IPS-18c (cell line): ENCODE data around the gene TMEM233.
A peak's percentile ranks its signal among the peaks of the same experiment; 100 is the strongest.

ENCODE experiments used
- H3K4me3 ChIP-seq: 2 replicates; pipeline ENCODE4 v1.7.0; 2013; ENCODE audit warnings: low read depth, mild to moderate bottlenecking, low read length, moderate library complexity; ENCODE audit not compliant: insufficient read depth
- H3K9me3 ChIP-seq: one replicate; pipeline ENCODE4 v1.6.1; 2013; ENCODE audit warnings: mild to moderate bottlenecking, low read length, moderate library complexity; ENCODE audit not compliant: control insufficient read depth, insufficient read depth

Gene TMEM233

DNA sequence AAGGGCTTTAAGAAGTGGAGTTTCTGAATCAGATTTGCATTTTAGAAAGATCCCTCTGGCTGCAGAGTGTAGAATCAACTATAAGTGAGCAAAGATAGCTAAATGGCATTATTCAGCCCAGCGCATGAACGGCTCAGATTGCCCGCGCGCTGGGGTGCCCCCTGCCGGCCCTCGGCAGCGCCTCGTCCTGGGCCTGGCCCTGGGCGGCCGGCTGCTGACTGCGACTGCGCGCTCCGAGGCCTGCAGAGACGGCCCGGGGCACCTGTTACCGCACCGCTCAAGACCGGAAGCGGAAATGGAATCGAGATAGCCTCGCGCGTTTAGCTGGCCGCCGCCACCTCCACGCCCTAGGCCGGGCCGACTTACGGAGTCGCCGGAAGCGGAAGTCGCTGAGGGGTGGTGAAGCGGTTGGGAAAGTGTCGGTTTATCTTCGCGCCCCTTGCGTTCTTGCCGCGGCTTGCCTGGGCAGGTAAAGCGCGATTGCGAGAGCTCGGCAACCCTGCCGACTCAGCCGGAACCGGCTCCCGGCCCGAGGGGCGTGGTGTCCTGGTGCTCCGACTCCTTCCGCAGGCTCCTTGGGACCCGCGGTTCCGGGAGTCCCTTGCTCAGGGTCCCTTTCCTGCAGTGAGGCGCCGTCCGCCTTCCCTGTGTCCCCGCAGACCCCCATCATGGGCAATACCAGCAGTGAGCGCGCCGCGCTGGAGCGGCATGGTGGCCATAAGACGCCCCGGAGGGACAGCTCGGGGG is 74.2 kb downstream of the TMEM233 start, which contains the start of gene PRKAB1:
Gene PRKAB1, plus strand, starts transcription at position 557 of the 747 bp plus-strand sequence. Its CDS starts 112 bp downstream, at position 669.
- H3K9me3 ChIP-seq, result no peaks in the 10 kb centered on the region

DNA sequence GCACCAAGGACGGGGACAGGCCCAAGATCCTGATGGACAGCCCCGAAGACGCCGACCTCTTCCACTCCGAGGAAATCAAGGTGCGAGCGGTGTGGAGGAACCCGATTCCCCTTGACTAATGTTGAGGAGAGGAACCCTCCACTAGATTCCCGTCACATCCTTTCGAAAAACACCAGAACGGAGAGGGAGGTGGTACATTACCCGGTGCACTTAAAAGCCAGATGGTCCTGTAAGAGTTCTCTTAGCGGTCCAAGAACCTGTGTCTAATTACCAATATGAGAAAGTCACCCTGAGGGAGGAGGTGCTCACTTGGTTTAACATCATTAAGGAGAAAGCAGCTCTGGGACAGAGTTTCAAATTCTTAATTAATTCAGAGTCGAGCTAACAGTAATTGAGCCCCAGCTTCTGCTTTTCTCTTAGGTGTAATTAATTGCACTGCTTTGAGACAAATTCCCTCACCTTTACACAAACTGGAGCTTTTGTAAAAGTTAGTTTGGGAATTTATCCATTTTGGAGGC is 74.8 kb downstream of the TMEM233 start:
- H3K4me3 ChIP-seq, result peak overlapping the region; percentile 68
- H3K9me3 ChIP-seq, result no peaks in the 10 kb centered on the region

More for the DNA sequence above, 74.2 kb downstream of the TMEM233 start, which contains the start of gene PRKAB1:
- H3K4me3 ChIP-seq, result peak within 1 kb of the TSS; percentile 68

DNA sequence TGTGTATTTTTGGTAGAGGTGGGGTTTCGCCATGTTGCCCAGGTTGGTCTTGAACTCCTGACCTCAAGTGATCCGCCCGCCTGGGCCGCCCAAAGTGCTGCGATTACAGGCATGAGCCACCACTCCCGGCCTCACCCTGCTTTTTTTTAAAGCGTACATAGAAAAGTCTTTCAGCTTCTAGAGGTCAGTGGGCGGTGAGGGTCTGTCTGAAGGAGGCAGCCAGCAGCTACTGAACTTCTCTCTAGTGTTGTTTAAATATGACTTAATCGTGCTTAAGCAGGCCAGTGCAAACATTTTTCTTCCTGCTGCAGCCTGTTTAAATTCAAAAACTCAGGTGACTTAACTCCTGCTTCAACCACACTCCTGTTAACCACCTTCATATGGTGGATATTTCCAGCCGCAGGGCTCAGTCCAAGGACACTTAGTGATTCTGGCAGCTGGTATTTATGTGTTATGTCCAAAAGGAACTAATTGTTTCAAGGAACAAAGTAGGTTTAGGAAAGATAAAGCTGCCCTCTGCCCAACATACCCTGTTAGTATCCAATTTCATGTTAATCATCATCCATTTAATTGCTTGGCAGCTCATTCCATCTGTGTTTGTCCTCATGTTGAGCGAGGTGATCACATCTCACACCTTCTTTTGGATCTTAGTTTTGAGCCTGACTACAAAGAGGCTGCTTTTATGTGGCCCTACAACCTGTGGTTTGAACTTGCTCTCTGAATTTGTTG is 76.3 kb downstream of the TMEM233 start:
- H3K4me3 ChIP-seq, result no peak overlapping the region
- H3K9me3 ChIP-seq, result no peaks in the 10 kb centered on the region

DNA sequence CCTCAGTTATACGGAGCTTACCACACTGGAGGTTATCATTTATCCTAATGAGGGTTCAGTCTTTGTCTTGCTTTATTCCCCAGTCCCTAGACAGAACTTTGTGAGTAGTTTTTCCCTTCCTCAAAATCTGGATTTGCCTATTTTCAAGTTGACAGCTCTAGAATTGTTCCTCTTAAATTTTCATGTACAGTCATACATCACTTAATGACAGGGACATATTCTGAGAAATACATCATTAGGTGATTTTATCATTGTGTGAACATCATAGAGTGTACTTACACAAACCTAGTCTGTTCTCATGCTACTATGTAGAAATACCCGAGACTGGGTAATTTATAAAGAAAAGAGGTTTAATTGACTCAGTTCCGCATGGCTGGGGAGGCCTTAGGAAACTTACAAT is 77.5 kb downstream of the TMEM233 start:
- no peak overlapping the region for H3K4me3 ChIP-seq

DNA sequence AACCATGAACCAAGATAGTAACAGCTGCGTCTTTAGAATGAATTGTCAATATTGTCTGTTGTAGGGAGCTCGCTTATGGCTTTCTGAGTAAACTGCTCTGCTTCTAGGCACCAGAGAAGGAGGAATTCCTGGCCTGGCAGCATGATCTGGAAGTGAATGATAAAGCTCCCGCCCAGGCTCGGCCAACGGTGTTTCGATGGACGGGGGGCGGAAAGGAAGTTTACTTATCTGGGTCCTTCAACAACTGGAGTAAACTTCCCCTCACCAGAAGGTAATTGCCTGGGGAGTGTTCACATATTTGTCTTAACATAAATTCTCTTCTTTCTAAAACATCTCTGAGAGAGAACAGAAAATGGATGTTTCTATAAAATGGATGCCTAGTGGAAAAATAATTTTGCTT is 78.6 kb downstream of the TMEM233 start:
- no peaks in the 10 kb centered on the region for H3K9me3 ChIP-seq
- H3K4me3 ChIP-seq, result no peak overlapping the region

More for the DNA sequence above, 77.5 kb downstream of the TMEM233 start:
- H3K9me3 ChIP-seq, result no peaks in the 10 kb centered on the region

DNA sequence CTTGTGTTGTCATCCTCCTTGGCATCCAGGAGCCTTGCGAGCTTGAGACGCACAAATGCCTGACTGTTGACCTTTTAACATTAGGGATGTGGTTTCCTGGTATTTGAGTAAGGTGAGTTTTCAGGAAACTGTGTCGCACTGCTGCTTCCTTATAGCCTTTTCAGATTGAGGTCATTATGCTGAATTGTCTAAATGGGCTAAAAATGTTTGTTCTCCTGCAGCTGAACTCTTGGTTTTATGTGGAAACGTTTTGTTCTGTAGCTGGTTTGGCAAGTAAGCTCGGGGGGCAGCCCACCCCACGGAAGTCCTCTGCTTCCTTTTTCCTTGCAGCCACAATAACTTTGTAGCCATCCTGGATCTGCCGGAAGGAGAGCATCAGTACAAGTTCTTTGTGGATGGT is 80.1 kb downstream of the TMEM233 start:
- Histone ChIP-seq H3K9me3 (no peaks in the 10 kb centered on the region), H3K4me3 (no peak overlapping the region)

DNA sequence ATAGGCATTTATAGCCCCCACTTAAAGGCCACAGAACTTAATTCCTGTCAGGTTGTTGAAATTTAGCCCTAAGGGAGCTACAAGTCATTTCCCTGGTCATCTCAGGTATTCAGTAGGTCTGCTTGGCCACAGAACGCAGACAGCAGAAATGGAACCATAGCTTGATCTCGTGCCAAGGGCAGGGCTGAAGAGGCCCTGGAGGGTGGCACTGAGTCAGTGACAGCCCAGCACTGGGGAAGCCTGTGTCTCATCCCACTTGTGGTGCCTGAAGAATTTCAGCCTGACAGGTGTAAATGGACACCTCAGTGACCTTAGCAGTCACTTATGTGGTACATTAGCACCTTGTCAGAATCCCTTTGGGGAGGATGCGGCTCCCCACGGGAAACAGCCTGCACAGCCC is 81.0 kb downstream of the TMEM233 start:
- no peak overlapping the region for H3K4me3 ChIP-seq
- H3K9me3 ChIP-seq, result no peaks in the 10 kb centered on the region

DNA sequence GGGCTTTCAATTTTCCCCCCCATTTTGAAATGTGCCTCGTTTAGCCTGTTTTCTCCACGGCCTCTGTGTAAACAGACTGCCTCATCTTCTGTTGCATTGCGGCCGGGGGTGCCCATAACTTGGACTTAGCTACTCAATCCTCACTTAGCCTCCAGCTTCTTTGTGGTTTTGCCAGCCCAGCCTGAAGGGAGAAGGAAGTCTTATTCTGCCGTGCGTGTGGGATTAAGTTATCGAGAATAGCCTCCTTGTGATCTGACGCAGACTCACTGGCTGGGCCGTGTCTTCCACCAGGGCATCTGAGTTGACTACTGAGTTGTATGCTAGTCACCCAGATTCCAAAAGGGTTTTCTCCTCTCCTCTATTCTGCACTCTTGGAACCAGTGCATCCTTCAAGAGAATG is 82.4 kb downstream of the TMEM233 start:
- no peaks in the 10 kb centered on the region for H3K9me3 ChIP-seq
- H3K4me3 ChIP-seq, result no peak overlapping the region

DNA sequence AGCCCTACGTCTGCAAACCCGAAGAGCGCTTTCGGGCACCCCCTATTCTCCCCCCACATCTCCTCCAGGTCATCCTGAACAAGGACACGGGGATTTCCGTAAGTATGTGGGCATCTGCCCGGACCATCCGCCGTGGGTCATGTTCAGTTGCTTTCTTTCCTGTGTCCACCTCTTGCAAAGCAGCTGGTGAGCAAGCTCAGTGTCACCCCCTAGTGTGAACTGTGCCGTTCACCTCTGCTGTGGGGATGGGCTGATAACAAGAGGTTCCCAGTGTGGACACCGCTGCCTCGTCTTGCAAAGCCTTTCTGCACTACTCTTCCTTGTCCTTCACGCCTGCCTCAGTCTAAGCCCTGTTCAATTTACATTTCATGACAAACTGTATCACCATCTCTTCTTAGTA is 83.0 kb downstream of the TMEM233 start:
- Histone ChIP-seq H3K9me3 (no peaks in the 10 kb centered on the region), H3K4me3 (no peak overlapping the region)

- Histone ChIP-seq H3K4me3 (no peak overlapping the region), H3K9me3 (no peaks in the 10 kb centered on the region)
These were observed 84.9 kb downstream of the TMEM233 start for GRCh38 chr12:119678459-119678858.

- no peaks in the 10 kb centered on the region for H3K9me3 ChIP-seq
These were observed 85.5 kb downstream of the TMEM233 start for GRCh38 chr12:119679081-119679480.

GRCh38 chr12:119679490-119679889 is 85.9 kb downstream of the TMEM233 start:
- no peak overlapping the region for H3K4me3 ChIP-seq
- H3K9me3 ChIP-seq, result no peaks in the 10 kb centered on the region

More at GRCh38 chr12:119679081-119679480, 85.5 kb downstream of the TMEM233 start:
- no peak overlapping the region for H3K4me3 ChIP-seq

DNA sequence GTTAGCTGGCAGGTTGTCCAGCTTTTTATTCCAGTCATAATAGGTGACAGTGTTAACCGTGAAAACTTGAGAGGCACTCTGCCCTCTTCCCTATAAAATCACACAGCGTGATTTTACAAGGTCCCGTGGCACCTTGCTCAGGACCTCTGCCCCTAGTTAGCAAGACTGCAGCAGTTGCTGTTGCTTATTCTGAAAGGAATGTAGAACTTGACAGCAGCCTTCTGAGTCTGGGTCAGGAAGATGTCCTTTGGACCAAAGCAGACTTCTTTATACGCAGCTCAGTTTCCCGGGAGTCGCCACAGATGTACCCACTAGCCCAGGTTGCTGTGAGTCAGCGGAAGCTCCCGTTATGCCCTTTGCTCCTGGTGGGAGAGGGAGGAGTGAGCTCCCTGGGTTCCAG is 87.5 kb downstream of the TMEM233 start:
- no peak overlapping the region for H3K4me3 ChIP-seq
- H3K9me3 ChIP-seq, result no peaks in the 10 kb centered on the region

- Histone ChIP-seq H3K4me3 (no peak overlapping the region), H3K9me3 (no peaks in the 10 kb centered on the region)
These were observed 88.4 kb downstream of the TMEM233 start for GRCh38 chr12:119681728-119682638.

DNA sequence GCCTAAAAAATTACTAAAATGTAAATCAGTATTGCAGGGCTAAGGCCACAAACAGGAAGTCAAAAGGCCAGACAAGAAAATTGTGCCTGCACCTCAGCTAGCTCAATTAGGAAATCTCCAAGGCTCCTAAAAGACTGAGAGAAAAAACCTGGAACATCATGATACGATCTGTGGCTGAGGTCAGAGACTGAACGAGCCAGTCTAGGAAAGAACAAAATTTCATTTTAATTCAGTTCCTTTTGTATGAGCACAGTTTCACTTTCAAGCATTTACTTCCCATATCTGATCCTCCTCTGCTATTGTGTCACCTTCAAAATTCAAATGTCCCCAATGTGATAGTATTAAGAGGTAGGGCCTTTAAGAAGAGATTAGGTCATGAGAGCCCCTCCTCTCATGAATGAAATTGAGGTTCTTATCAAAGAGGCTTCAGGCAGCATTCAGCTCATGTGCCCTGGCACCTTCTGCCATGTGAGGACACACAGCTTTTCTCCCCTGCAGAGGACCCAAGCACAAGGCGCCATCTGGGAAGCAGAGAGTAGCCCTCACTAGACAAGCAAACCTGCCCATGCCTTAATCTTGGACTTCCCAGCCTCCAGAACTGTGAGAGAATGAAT is 89.2 kb downstream of the TMEM233 start:
- no peaks in the 10 kb centered on the region for H3K9me3 ChIP-seq

GRCh38 chr12:119683413-119683812 is 89.8 kb downstream of the TMEM233 start:
- H3K4me3 ChIP-seq, result no peak overlapping the region
- no peaks in the 10 kb centered on the region for H3K9me3 ChIP-seq

More for the DNA sequence above, 89.2 kb downstream of the TMEM233 start:
- no peak overlapping the region for H3K4me3 ChIP-seq

DNA sequence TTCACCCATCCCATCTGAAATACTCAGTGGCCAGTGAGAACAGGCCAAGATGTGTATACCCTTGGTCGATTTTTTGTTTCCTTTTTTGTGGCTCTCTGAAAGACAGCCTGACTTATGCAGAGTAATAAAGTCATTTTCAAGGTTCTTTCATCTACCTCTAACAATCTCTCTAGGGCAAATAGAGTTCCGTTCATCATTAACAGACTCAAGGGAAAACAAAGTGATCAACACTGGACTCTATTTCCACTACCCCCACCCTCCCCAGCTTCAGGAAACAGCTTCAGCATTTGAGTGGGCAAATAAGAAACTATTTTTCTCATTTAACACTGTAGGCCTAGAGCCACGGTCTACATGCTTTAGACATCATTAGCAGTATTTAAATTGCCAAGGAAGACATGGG is 90.2 kb downstream of the TMEM233 start:
- no peak overlapping the region for H3K4me3 ChIP-seq
- no peaks in the 10 kb centered on the region for H3K9me3 ChIP-seq
